Body of pancreas (tissue), 4 donors: Measurements from ENCODE around the gene PHOX2A.

Experiments used
- CTCF ChIP-seq, 7 experiments: fragments of 450-650 bp in 4 of 7; fragments of 200-600 bp in 3 of 7; sonication (generic) in 3 of 7; IDR thresholded peaks; one replicate each; pipeline ENCODE4 v1.5.1; 2016 to 2019; ENCODE audit warnings: antibody characterized with exemption in 7 of 7
- POLR2A ChIP-seq, 3 donors: fragments of 450-650 bp; IDR thresholded peaks; one replicate each; pipeline ENCODE4 v1.6.1; 2016; ENCODE audit warnings: antibody characterized with exemption in 3 of 3, mild to moderate bottlenecking in 2 of 3

- no peak for TF ChIP-seq CTCF (IDR thresholded peaks at IDR 0.05)
- TF ChIP-seq POLR2A (IDR thresholded peaks at IDR 0.05) = no peak
These were observed 54.3 kb downstream of the PHOX2A start for GRCh38 chr11:72189455-72190250.
